Nucleus accumbens (tissue), 56 donors: Measurements from ENCODE around the gene RECQL5.
A peak's percentile ranks its signal among the peaks of the same experiment; 100 is the strongest.
"Not testable (repeated sequence)": the region's sequence is repeated elsewhere in the genome, so short reads cannot be mapped to it uniquely, and the experiment has no call there.

Experiments
- DNase-seq, 56 donors: peaks; one replicate each; lab custom pipeline; 2025; lab: John Stamatoyannopoulos, UW

RECQL5 gene

GRCh38 chr17:75596320-75597087, 70.5 kb downstream of the RECQL5 start:
- DNase-seq, result no peak

GRCh38 chr17:75595920-75596313, 71.0 kb downstream of the RECQL5 start:
- no peak for DNase-seq

DNA sequence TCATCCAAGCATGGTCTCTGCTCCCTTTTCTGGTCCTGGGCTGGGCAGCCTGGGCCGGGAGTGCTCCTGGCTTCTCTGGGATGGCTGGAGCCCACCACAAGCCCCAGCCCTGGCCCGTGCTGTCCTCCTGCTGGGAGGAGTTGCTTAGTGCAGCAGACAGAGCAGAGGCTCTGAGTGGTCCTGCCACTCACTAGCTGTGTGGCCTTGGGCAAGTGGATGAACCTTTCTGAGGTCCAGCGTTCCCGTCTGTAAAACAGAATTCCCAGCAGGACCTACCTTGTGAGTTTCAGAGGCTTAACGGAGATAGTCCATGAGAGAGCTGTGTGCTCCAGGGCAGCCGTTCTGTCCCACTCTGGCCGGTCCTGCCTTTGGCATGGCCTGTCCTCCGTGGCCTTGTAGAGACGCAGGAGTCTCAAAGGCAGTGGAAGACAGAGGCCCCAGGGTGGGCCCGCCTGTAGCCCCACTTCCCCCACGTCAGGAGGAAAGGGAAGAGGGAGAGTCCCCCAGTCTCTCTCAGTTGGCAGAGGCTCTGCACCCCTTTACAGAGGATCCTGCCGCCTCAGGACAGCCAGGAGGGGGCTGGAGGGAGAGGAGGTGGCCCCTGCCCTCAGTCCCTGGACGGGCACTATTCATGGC, 71.6 kb downstream of the RECQL5 start:
- no peak for DNase-seq

DNA sequence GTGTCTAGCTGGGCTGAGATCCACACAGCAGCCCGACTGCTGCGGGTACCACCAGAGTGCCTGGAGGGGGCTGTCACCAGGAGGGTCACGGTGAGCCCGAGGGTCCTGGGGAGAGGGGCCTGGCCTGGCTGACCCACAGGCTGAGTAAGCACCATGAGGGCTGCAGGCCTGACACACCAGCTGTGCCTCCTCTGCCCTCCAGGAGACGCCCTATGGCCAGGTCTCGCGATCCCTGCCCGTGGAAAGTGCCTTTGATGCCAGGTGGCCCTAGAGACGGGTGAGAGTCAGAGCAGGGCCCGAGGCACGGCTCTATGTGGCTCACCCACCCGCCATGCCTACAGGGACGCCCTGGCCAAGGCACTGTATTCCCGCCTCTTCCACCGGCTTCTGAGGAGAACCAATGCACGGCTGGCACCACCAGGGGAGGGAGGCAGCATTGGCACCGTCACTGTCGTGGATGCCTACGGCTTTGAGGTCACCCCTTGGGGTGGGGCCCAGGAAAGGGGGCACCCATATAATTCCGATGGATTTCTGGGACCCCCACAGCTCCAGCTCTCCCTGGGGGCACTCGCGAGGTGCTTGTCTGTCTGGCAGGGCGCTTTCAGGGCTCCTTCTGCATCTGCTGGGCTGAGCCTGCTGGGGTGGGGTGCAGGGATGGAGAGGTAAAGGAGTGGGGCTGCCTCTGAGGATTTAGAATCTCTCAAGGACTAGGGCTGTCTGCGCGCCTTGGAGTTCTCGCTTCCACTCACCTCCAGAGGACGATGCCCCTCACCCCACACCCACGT, 72.3 kb downstream of the RECQL5 start:
- no peak for DNase-seq

- DNase-seq, result not testable (repeated sequence)
Measured at GRCh38 chr17:75593430-75593829, 73.5 kb downstream of the RECQL5 start.

DNA sequence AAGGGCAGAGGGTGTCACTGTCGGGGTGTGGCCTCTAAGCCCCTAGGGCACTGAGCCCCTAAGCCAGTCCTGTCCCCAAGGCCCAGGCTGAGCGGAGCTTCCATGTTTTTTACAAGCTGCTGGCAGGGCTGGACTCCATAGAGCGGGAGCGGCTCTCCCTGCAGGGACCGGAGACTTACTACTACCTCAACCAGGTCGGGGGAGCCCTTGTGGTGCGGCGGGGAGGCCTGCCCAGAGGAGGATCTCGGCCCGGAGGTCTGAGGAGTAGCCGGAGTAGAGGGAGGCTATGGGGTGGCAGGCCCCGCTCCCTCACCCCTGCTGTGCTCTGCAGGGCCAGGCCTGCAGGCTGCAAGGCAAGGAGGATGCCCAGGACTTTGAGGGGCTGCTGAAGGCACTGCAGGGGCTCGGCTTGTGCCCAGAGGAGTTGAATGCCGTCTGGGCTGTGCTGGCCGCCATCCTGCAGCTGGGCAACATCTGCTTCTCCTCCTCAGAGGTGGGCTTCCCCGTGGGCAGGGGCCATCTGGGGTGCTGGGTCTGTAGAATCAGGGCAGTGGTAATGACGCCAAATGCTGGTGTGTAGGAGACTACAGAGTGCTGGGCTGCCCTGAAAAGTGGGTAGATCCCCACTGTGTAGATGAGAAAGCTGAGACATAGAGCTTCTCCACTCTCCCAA, 74.5 kb downstream of the RECQL5 start:
- DNase-seq, result no peak

GRCh38 chr17:75591722-75592302, 75.1 kb downstream of the RECQL5 start:
- no peak for DNase-seq

DNA sequence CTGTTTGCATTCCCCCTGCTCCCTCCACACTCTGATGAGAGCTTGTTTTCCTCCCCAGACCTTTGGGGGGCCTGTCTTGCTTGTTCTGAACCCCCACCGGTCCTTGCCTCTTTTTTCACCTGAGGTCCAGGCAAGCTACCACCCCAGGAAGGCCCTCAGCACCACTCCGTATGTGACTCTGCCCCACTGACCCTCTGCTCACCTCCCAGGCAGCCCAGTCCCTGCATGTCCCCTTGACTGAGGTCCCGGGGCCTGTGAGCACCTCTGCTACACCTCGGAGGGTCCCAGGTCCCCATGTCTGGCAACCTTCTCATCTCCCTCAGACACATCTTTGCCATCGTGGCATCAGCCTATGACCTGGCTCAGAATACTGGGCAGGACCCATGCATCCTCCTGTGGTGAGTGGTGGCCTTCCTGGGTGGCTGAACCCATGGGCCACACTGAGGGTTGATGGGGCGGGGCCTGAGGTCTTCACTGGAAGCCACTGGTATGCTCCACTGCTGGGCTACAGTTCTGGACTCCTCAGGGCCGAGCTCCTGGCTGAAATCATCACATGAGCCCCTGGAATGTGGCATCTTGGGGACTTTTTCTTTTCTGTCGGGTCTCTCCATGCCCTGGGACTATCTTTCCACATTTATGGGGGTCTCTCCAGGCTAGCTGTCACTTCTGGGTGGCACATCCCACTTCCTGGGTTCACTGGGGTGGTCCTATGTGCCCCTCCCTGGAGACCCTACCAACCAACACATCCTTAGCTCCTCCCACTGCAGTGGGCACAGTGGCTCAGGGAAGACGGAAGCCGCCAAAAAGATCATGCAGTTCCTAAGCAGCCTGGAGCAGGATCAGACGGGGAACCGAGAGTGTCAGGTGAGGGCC, 75.9 kb downstream of the RECQL5 start:
- DNase-seq, result no peak

DNA sequence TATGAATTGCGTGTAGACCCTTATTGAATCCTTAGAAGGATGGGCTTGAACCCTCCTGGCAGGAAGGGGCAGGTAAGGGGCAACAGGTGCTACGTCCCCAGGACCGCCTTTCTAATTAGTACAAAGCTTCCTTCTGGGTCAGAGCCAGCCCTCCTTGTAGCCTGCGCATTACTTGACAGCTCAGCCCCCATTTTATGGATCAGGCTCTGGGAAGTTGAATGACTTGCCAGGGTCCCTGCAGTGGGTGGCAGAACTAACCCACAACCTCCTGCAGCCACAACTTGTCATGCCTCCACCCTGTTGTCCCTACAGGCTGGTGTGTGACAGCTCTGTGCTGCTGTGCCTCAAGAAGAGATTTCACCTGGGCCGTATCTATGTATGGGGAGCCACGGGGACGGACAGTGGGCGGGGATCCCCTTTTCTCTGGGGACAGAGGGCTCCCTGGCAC, 76.6 kb downstream of the RECQL5 start:
- no peak for DNase-seq

DNA sequence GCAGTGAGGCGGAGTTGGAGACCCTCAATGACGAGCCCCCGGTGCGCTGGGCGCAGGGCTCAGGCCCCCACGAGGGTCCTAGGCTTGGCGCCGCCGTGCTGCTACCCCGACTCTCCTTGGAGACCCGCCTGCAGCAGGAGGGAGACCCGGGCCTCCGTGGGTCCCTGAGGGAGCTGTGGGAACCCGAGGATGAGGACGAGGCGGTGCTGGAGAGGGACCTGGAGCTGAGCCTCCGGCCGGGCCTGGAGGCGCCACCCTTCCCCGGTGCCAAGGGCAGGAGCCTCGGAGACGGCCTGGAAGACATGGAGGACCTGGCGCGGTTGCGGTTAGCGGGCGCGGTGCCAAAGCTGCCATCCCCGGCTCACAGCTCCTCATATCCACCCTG, 77.0 kb downstream of the RECQL5 start:
- peak in 3 of 56 donors; percentile 16 to 34 (median 25) for DNase-seq

- peak; percentile 30 to 97 (median 86) for DNase-seq
Measured at GRCh38 chr17:75589012-75589918, 77.7 kb downstream of the RECQL5 start.

- peak in 9 of 56 donors; percentile 45 to 80 (median 67) for DNase-seq
Measured at GRCh38 chr17:75588596-75589011, 78.3 kb downstream of the RECQL5 start.

DNA sequence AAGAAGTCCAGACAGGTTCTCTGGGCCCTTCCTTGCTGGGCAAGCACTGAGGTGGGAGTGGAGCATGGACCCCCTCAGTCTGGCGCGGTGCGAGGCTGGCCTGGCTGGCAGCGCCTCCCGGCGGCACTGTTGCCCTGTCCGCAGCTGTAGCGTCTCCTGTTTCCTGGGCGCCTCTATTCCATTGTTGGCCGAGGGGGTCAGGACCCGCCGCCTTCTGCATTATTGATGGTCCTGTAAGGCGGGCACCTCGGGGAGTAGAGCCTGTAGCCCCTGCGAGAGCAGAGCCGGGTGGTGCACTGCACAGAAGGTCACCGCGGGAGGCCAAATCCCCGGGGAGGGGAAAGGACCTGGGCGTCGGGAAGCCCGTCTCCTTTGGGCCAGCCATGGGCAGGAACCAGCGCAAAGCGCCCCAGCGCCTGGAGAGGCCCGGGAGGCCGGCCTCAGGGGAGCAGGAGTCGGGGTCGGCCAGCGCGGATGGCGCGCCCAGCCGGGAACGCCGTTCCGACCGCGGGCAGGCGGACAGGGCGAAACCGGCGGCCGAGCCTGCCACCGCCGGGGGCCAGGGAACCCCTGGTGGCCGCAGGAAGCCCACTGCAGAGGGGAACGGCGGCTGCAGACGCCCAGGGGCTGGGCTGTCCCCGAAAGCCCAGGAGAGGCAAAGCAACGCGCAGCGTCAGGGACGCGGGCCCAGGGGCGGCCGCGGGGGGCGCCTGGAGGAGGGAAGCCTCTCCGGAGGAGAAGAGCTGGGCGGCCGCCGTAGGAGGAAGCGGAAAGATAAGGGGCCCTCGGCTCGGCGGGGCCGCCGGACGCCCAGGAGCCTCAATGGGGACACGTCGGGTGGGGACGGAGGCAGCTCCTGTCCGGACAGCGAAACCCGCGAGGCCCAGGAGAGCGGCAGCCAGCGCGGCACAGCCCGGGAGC, 79.0 kb downstream of the RECQL5 start, which contains the start of gene MYO15B:
MYO15B (plus strand) TSS at position 126 of the 921 bp plus-strand sequence; CDS start at position 384, 258 bp downstream.
- peak in 37 of 56 donors; percentile 13 to 77 (median 40) for DNase-seq

DNA sequence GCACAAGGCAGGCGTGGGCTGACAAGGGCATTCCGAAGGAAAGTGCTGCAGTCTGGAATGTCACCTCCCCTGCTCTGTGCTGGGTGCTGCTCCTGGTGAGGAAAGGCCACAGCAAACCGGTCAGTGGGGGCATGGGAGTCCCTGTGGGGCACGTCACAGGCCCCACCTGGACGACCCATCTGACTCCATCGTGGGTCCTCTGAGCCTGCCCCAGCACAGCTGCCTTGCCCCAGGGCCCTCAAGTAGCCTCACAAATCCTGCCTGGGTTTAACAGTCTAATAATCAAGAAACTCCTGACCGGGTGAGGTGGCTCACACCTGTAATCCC, 82.1 kb downstream of the RECQL5 start:
- no peak for DNase-seq

DNA sequence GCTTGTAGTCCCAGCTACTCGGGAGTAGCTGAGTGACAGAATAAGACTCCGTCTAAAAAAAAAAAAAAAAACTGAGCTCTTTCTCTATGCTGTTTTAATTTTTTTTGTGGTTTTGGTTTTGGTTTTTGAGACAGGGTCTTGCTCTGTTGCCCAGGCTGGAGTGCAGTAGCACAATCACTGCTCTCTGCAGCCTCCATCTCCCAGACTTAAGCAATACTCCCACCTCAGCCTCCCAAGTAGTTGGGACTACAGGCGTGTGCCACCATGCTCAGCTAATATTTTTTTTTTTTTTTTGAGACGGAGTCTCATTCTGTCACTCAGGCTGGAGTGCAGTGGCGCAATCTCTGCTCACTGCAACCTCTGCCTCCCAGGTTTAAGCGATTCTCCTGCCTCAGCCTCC, 83.8 kb downstream of the RECQL5 start:
- not testable (repeated sequence) for DNase-seq

DNA sequence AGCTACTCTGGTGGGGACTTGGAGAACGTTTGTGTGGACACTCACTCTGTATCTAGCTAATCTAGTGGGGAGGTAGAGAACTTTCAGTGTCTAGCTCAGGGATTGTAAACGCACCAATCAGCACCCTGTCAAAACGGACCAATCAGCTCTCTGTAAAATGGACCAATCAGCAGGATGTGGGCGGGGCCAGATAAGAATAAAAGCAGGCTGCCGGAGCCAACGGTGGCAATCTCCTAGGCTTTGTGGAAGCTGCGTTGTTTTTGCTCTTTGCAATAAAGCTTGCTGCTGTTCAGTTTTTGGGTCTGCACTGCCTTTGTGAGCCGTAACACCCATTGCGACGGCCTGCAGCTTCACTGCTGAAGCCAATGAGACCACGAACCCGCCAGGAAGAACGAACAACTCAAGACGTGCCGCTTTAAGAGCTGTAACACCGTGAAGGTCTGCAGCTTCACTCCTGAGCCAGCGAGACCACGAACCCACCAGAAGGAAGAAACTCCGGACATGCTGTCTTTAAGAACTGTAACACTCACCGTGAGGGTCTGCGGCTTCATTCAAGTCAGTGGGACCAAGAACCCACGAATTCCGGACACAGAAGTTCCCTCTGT, 85.7 kb downstream of the RECQL5 start:
- DNase-seq, result not testable (repeated sequence)
